OCI-LY3 (cell line): ENCODE measurements around the gene NOL4L.

Experiments used
- EZH2phosphoT487 ChIP-seq: fragments of 200-600 bp; shearing (Covaris generic); IDR thresholded peaks from 2 replicates; pipeline ENCODE4 v1.6.1; 2018; ENCODE audit warnings: antibody characterized with exemption, mixed run types, low read depth
- TF ChIP-seq, protein P1 (sequence below): fragments of 200-600, 300-600 bp; sonication (generic); IDR thresholded peaks from 2 replicates; pipeline ENCODE4 v1.5.1; 2014; ENCODE audit warnings: antibody characterized with exemption, low read length, low read depth

DNA sequence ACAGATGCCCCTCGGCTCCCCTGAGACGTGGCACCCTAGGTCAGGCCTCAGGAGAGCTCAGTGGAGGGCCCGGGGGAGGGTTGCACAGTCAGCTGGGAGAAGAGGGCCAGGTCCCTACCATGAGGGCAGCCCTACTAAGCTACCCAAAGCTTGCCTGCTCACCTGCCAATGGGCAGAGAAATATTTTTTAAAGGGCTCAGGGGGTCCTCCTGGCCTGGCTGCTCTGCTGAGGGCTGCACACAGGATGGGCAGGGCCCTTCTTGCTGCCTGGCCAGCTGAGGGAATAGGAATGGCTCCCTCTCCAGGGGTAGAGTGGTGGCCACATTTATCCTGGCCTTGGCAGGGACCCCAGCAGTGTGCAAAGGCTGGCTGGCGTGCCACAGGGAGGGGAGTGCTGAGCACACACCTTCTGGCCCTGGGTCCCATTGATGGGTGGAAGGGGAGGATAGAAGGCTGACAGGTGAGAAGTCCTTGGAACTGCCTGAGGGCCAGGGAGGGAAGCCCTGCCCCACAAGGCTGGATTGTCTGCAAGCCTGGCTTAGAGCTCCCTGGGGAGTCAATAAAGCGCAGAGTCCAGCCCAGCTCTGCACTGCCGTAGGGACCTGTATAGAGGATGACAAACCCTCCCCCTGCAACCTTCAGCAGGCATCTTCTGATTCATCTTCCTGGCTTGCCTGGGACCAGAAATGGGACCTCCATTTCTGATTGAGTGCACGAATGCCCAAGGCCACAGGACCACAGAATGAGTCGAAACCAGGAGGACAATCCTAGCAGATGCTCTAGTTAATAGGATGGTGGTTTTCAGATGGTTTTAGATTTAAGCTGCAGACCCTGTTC lies 62.1 kb downstream of the NOL4L start:
- TF ChIP-seq, protein P1, sequence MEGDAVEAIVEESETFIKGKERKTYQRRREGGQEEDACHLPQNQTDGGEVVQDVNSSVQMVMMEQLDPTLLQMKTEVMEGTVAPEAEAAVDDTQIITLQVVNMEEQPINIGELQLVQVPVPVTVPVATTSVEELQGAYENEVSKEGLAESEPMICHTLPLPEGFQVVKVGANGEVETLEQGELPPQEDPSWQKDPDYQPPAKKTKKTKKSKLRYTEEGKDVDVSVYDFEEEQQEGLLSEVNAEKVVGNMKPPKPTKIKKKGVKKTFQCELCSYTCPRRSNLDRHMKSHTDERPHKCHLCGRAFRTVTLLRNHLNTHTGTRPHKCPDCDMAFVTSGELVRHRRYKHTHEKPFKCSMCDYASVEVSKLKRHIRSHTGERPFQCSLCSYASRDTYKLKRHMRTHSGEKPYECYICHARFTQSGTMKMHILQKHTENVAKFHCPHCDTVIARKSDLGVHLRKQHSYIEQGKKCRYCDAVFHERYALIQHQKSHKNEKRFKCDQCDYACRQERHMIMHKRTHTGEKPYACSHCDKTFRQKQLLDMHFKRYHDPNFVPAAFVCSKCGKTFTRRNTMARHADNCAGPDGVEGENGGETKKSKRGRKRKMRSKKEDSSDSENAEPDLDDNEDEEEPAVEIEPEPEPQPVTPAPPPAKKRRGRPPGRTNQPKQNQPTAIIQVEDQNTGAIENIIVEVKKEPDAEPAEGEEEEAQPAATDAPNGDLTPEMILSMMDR = no peak
- TF ChIP-seq EZH2phosphoT487 = no peak
